Fibroblast of pulmonary artery (primary cell): ENCODE data around the gene CC2D1B.
"Not testable (repeated sequence)": the region's sequence is repeated elsewhere in the genome, so short reads cannot be mapped to it uniquely, and the experiment has no call there.

Source experiments
- DNase-seq: peaks from one replicate; pipeline ENCODE4 v3.0.0-alpha.2; 2010; ENCODE audit warnings: low read depth
- H3K4me3 ChIP-seq: replicated peaks from 2 replicates; pipeline ENCODE4 v1.5.1; 2011; ENCODE audit warnings: low read depth, mild to moderate bottlenecking, control low read depth, low read length, moderate library complexity
- CTCF ChIP-seq: IDR thresholded peaks from 2 replicates; pipeline ENCODE4 v1.5.1; 2011; ENCODE audit warnings: mild to moderate bottlenecking, control low read depth, low read length, inconsistent platforms; ENCODE audit errors: missing control alignments

Gene CC2D1B

GRCh38 chr1:52402860-52403240 is 36.8 kb upstream of the CC2D1B start:
- no peak for DNase-seq
- TF ChIP-seq CTCF = no peak
- H3K4me3 ChIP-seq = no peak overlapping the region

GRCh38 chr1:52400131-52400530 is 34.1 kb upstream of the CC2D1B start:
- no peak for TF ChIP-seq CTCF
- no peak for DNase-seq
- no peak overlapping the region for H3K4me3 ChIP-seq

- no peak for TF ChIP-seq CTCF
- no peak for DNase-seq
- no peak overlapping the region for H3K4me3 ChIP-seq
Measured at GRCh38 chr1:52399629-52400028, 33.6 kb upstream of the CC2D1B start.

GRCh38 chr1:52393174-52393573 is 27.2 kb upstream of the CC2D1B start:
- no peak for DNase-seq
- no peak overlapping the region for H3K4me3 ChIP-seq
- no peak for TF ChIP-seq CTCF

GRCh38 chr1:52386458-52386857 is 20.5 kb upstream of the CC2D1B start:
- no peak overlapping the region for H3K4me3 ChIP-seq
- DNase-seq = no peak
- TF ChIP-seq CTCF = no peak

- no peak for TF ChIP-seq CTCF
- no peak overlapping the region for H3K4me3 ChIP-seq
- no peak for DNase-seq
Measured at GRCh38 chr1:52385376-52385775, 19.4 kb upstream of the CC2D1B start.

- not testable (repeated sequence) for H3K4me3 ChIP-seq, DNase-seq
Measured at GRCh38 chr1:52369851-52370250, 3.8 kb upstream of the CC2D1B start.
